HepG2 (cell line): ENCODE results near the gene ITGB5. TPM values are rescaled to one million over a fixed set of nuclear protein-coding genes. Genes with fewer than 3 reads are reported as not detected.

Source experiments
- DZIP1 ChIP-seq: sonication (generic); formaldehyde crosslinking; IDR thresholded peaks from 2 replicates; pipeline ENCODE4 v1.5.0; 2020; ENCODE audit warnings: mild to moderate bottlenecking, missing genetic modification reagents
- FOSL2 ChIP-seq: sonication (generic); formaldehyde crosslinking; IDR thresholded peaks from 2 replicates; pipeline ENCODE4 v1.4.0; 2020; ENCODE audit warnings: missing genetic modification reagents
- LCORL ChIP-seq, 2 experiments: fragments of 450-650 bp in 1 of 2; sonication (generic) in 1 of 2; formaldehyde crosslinking in 1 of 2; IDR thresholded peaks; 2 replicates each; pipeline versions ENCODE4 v1.5.0 to v1.6.1; 2017 to 2020; ENCODE audit warnings: antibody characterized with exemption in 1 of 2, missing genetic modification reagents in 1 of 2
- PBX3 ChIP-seq: sonication (generic); formaldehyde crosslinking; IDR thresholded peaks from 2 replicates; pipeline ENCODE4 v1.8.1; 2023; ENCODE audit warnings: missing genetic modification reagents, inconsistent platforms, borderline replicate concordance
- PCBP2 ChIP-seq: fragments of 200-400 bp; formaldehyde crosslinking; optimal IDR thresholded peaks from 2 replicates; pipeline ENCODE3; 2018; ENCODE audit warnings: low read length, low read depth; ENCODE audit not compliant: poor library complexity, severe bottlenecking
- REL ChIP-seq: sonication (generic); formaldehyde crosslinking; conservative IDR thresholded peaks from 2 replicates; pipeline ENCODE4 v1.8.0; 2022; ENCODE audit warnings: mild to moderate bottlenecking, missing genetic modification reagents, moderate library complexity
- SP4 ChIP-seq: sonication (generic); formaldehyde crosslinking; IDR thresholded peaks from 2 replicates; pipeline ENCODE4 v1.8.1; 2023; ENCODE audit warnings: mild to moderate bottlenecking, missing genetic modification reagents
- ZNF609 ChIP-seq: sonication (generic); formaldehyde crosslinking; IDR thresholded peaks from 2 replicates; pipeline ENCODE4 v1.4.0; 2020; ENCODE audit warnings: mild to moderate bottlenecking, missing genetic modification reagents, borderline replicate concordance
- ZNF710 ChIP-seq: sonication (generic); formaldehyde crosslinking; IDR thresholded peaks from 2 replicates; pipeline ENCODE4 v1.5.0; 2020; ENCODE audit warnings: mild to moderate bottlenecking, missing genetic modification reagents, borderline replicate concordance
- ZNF775 ChIP-seq: sonication (generic); formaldehyde crosslinking; IDR thresholded peaks from 2 replicates; pipeline ENCODE4 v1.4.0; 2020; ENCODE audit warnings: missing genetic modification reagents, mild to moderate bottlenecking, moderate library complexity, borderline replicate concordance
- ZNF792 ChIP-seq: IDR thresholded peaks from 2 replicates; pipeline ENCODE4 v1.6.1; 2016
- polyA plus RNA-seq, 8 experiments: library from polyadenylated mRNA; depleted of rRNA in 3 of 8; stranded (reverse) in 7 of 8; unstranded in 1 of 8; fragments of >200 nt; fragmentation: Illumina TruSeq in 4 of 8; extraction: Trizol in 4 of 8; gene quantifications; 2 replicates each; pipeline versions ENCODE4 v1.2.1 to v1.2.3, GENCODE V29; 2011 to 2016; ENCODE audit warnings: low read depth in 4 of 8, missing spikeins in 1 of 8, mixed read lengths in 1 of 8; ENCODE audit not compliant: insufficient read depth in 1 of 8
- total RNA-seq, 5 experiments: library from RNA; depleted of rRNA; stranded (reverse); fragments of >200 nt; fragmentation: Illumina TruSeq; extraction: Trizol; gene quantifications; 2 replicates each; pipeline ENCODE4 v1.2.3, GENCODE V29; 2016; ENCODE audit warnings: low read depth in 1 of 5

The ITGB5 gene
- total and polyA plus RNA-seq, 2 of the 13 experiments (the other 11 are each of a cell fraction or from before 2014, with no cell fraction given) = 74.1 to 343 TPM

- TF ChIP-seq ZNF609 (CRISPR knock-in tag) = no peak
- TF ChIP-seq REL (CRISPR knock-in tag) = no peak
- no peak for TF ChIP-seq SP4 (CRISPR knock-in tag)
- no peak for TF ChIP-seq LCORL (IDR thresholded peaks at IDR 0.05)
- TF ChIP-seq LCORL (CRISPR knock-in tag; IDR thresholded peaks at IDR 0.05) = peak; percentile 78
- no peak for TF ChIP-seq ZNF775
- no peak for TF ChIP-seq PCBP2
- peak; percentile 70; the same call in 1 of the 2 replicates for TF ChIP-seq ZNF792 (CRISPR knock-in tag)
- TF ChIP-seq FOSL2 = peak; percentile 88
- no peak for TF ChIP-seq PBX3 (CRISPR knock-in tag)
- TF ChIP-seq DZIP1 (CRISPR knock-in tag) = no peak
- 0 out of 2 replicates have a peak, but pooled peaks have one; percentile 62 for TF ChIP-seq ZNF710 (CRISPR knock-in tag)
Measured at GRCh38 chr3:124814620-124815421, 72.3 kb downstream of the ITGB5 start (continued).
